Measurements from ENCODE around the gene THRB. TPM values are rescaled to one million over a fixed set of nuclear protein-coding genes. Genes with fewer than 3 reads are reported as not detected.

THRB gene
- total and polyA plus RNA-seq, 9 of the 15 experiments (the other 6 are each of a cell fraction or from before 2014, with no cell fraction given): 1.7 to 14.9 (median 6.9) TPM

DNA sequence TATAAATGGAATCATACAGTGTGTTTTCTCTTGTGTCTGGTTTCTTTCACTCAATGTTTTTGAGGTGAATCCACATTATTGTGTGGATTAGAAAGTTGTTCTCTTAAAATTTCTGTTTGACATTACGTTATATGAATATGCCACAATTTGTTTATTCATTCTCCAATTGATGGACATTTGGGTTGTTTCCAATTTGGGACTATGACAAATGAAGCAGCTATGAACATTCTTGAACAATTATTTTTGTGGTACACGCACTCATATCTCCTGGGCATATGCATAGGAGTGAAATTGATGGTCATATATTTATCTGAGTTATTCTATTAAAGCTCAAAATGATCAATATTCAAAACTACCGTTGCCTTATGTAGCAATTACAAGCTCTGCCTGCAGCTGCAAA is 5.3 kb upstream of the THRB start:
- Histone ChIP-seq H3K36me3 (ENCODE audit: control insufficient read depth, insufficient read depth, low read length) (no peaks in the 10 kb centered on the region), H3K27ac (ENCODE audit: extremely low read depth, low read depth, low read length) (no peak overlapping the region), H3K9ac (ENCODE audit: insufficient read depth in 1 of 2, low read depth in 2 of 2, low read length in 2 of 2) (no peak overlapping the region), H3K79me2 (ENCODE audit: control insufficient read depth, insufficient read depth, low read length) (no peaks in the 10 kb centered on the region), H3K4me2 (ENCODE audit: insufficient read depth, low read length) (no peak overlapping the region), H3K9me1 (ENCODE audit: control insufficient read depth, insufficient read depth, low read length) (no peaks in the 10 kb centered on the region), H4K20me1 (replicated peaks; ENCODE audit: control insufficient read depth, insufficient read depth, low read length) (no peaks in the 10 kb centered on the region), H3K4me3 (no peak overlapping the region), H3K27me3 (ENCODE audit: control insufficient read depth in 2 of 2, insufficient read depth in 2 of 2, low read length in 2 of 2) (no peaks in the 10 kb centered on the region), H3K9me3 (replicated peaks; ENCODE audit: control insufficient read depth, insufficient read depth, low read depth, low read length) (no peaks in the 10 kb centered on the region), H2AFZ (ENCODE audit: low read depth, low read length) (no peak overlapping the region), H3K4me1 (replicated peaks in 1 of 2; ENCODE audit: control insufficient read depth in 2 of 2, insufficient read depth in 2 of 2, low read length in 2 of 2) (peaks cover 9 to 25% of the 10 kb centered on the region in 2 experiments; a peak in 4 of 5 replicates)
- ATAC-seq (no peak), DNase-seq (ENCODE audit: extremely low read depth in 1 of 4, low spot score in 3 of 4) (no peak), FAIRE-seq (no peak)
- ChIA-PET CTCF (ENCODE audit: low intra/inter-chr PET ratio) (no interaction called here), POLR2A (interaction anchor here (0.6 kb wide), 1 partner anchor 349 kb away, joined by 3 read pairs; no protein-coding TSS in a partner anchor)
- in situ Hi-C loops (cut with MboI) (loop anchor here (5.0 kb wide), 2 partner anchors 82 to 238 kb away; no protein-coding TSS in a partner anchor), intact Hi-C loops (cut with micrococcal nuclease) (loop anchor here (10.0 kb wide), 2 partner anchors 505 to 585 kb away; partner anchors contain the start of genes NKIRAS1 and RPL15)
- no TSS peak for BruUV-seq (replicated peaks)
- TF ChIP-seq EHMT2 (IDR thresholded peaks at IDR 0.05) (no peak), KLF1 (tag; IDR thresholded peaks at IDR 0.05) (no peak), FOXK2 (conservative IDR thresholded peaks at IDR 0.05 in 1 of 2, IDR thresholded peaks at IDR 0.05 in 1 of 2; ENCODE audit: low read depth in 2 of 2) (no peak), NUFIP1 (IDR thresholded peaks at IDR 0.05; ENCODE audit: partially characterized antibody) (no peak), RBM34 (IDR thresholded peaks at IDR 0.05; ENCODE audit: borderline replicate concordance, insufficient read depth, low read length) (no peak), KHSRP (IDR thresholded peaks at IDR 0.05) (no peak), GATAD2A (IDR thresholded peaks at IDR 0.05) (no peak), POLR3G (IDR thresholded peaks at IDR 0.05; ENCODE audit: extremely low read depth, insufficient read length, insufficient replicate concordance) (no peak), ZNF197 (CRISPR knock-in tag; IDR thresholded peaks at IDR 0.05; ENCODE audit: low read depth) (no peak), ZBTB17 (CRISPR knock-in tag; IDR thresholded peaks at IDR 0.05) (no peak), ZBTB8A (IDR thresholded peaks at IDR 0.05; ENCODE audit: partially characterized antibody) (no peak), KDM4B (IDR thresholded peaks at IDR 0.05; ENCODE audit: borderline replicate concordance in 2 of 2, low read depth in 1 of 2) (no peak), PRPF4 (IDR thresholded peaks at IDR 0.05; ENCODE audit: insufficient read depth, low read depth, low read length, poor library complexity, severe bottlenecking) (no peak), DNMT1 (IDR thresholded peaks at IDR 0.05) (no peak), HNRNPK (IDR thresholded peaks at IDR 0.05; ENCODE audit: low read depth, low read length, poor library complexity, severe bottlenecking) (no peak), NR2C2 (CRISPR knock-in tag; IDR thresholded peaks at IDR 0.05) (no peak), NR2C2 (tag; IDR thresholded peaks at IDR 0.05) (no peak)
- TF ChIP-seq, protein P1, sequence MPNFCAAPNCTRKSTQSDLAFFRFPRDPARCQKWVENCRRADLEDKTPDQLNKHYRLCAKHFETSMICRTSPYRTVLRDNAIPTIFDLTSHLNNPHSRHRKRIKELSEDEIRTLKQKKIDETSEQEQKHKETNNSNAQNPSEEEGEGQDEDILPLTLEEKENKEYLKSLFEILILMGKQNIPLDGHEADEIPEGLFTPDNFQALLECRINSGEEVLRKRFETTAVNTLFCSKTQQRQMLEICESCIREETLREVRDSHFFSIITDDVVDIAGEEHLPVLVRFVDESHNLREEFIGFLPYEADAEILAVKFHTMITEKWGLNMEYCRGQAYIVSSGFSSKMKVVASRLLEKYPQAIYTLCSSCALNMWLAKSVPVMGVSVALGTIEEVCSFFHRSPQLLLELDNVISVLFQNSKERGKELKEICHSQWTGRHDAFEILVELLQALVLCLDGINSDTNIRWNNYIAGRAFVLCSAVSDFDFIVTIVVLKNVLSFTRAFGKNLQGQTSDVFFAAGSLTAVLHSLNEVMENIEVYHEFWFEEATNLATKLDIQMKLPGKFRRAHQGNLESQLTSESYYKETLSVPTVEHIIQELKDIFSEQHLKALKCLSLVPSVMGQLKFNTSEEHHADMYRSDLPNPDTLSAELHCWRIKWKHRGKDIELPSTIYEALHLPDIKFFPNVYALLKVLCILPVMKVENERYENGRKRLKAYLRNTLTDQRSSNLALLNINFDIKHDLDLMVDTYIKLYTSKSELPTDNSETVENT (CRISPR knock-in tag; IDR thresholded peaks at IDR 0.05): no peak
- TF ChIP-seq, protein P2, sequence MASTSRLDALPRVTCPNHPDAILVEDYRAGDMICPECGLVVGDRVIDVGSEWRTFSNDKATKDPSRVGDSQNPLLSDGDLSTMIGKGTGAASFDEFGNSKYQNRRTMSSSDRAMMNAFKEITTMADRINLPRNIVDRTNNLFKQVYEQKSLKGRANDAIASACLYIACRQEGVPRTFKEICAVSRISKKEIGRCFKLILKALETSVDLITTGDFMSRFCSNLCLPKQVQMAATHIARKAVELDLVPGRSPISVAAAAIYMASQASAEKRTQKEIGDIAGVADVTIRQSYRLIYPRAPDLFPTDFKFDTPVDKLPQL (IDR thresholded peaks at IDR 0.05; ENCODE audit: extremely low read depth, insufficient read length): no peak
- 64% methylated on average over 3 of the region's 3 CpGs for WGBS (ENCODE audit: insufficient coverage, low coverage, missing lambda C conversion rate)

All from K562 (cell line).